HG03575 (cell line): ENCODE results near the gene DNM1.
"Not testable (repeated sequence)": the region's sequence is repeated elsewhere in the genome, so short reads cannot be mapped to it uniquely, and the experiment has no call there.

Experiments used
- ATAC-seq: cut with Tn5 transposase; IDR thresholded peaks from one replicate; pipeline ENCODE4 v1.9.1; 2021; ENCODE audit not compliant: unreplicated experiment, insufficient number of reproducible peaks, low FRiP score; ENCODE audit errors: extremely low read depth

The DNM1 gene

GRCh38 chr9:128260340-128260739, 57.2 kb downstream of the DNM1 start:
- ATAC-seq = no peak

- no peak for ATAC-seq
Observed at GRCh38 chr9:128262687-128263086, 59.5 kb downstream of the DNM1 start.

GRCh38 chr9:128265348-128265847, 62.2 kb downstream of the DNM1 start:
- no peak for ATAC-seq

GRCh38 chr9:128266868-128267590, 63.9 kb downstream of the DNM1 start:
- no peak for ATAC-seq

- no peak for ATAC-seq
Observed at GRCh38 chr9:128271112-128271511, 67.9 kb downstream of the DNM1 start.

- ATAC-seq = no peak
Observed at GRCh38 chr9:128271512-128271911, 68.3 kb downstream of the DNM1 start.

GRCh38 chr9:128274245-128274644, 71.1 kb downstream of the DNM1 start:
- ATAC-seq = no peak

GRCh38 chr9:128275198-128276007, 72.2 kb downstream of the DNM1 start, which contains the start of gene GOLGA2:
Gene GOLGA2 (minus strand): TSS chr9:128276007. CDS start chr9:128275976, 31 bp downstream.
- peak; percentile 11 for ATAC-seq

GRCh38 chr9:128276008-128276573, 72.9 kb downstream of the DNM1 start, which contains the start of gene SWI5:
Gene SWI5 (plus strand): TSS chr9:128276276.
- ATAC-seq = peak; percentile 76

GRCh38 chr9:128276574-128277270, 73.5 kb downstream of the DNM1 start:
- no peak for ATAC-seq

- ATAC-seq = not testable (repeated sequence)
Observed at GRCh38 chr9:128279088-128280073, 76.2 kb downstream of the DNM1 start.

GRCh38 chr9:128280084-128280622, 77.0 kb downstream of the DNM1 start:
- no peak for ATAC-seq

- ATAC-seq = no peak
Observed at GRCh38 chr9:128282500-128282899, 79.3 kb downstream of the DNM1 start.

GRCh38 chr9:128285033-128285784, 82.0 kb downstream of the DNM1 start:
- ATAC-seq = no peak

- ATAC-seq = no peak
Observed at GRCh38 chr9:128286440-128286839, 83.3 kb downstream of the DNM1 start.

GRCh38 chr9:128288273-128289004, 85.3 kb downstream of the DNM1 start:
- ATAC-seq = no peak
